Measurements from ENCODE around the gene GAS2.
"Not testable (repeated sequence)": the region's sequence is repeated elsewhere in the genome, so short reads cannot be mapped to it uniquely, and the experiment has no call there.

GAS2 gene

GRCh38 chr11:22666325-22666687, at the start of gene GAS2:
Gene GAS2, plus strand, starts transcription at chr11:22666611. Its CDS starts 8,259 bp downstream, at chr11:22674870.
- no peak for DNase-seq

- DNase-seq: no peak
These were observed 48.5 kb upstream of the GAS2 start for GRCh38 chr11:22617868-22618267.

GRCh38 chr11:22624742-22625447, 41.5 kb upstream of the GAS2 start:
- peak; percentile 56 for DNase-seq

- peak; percentile 95 for DNase-seq
These were observed 40.7 kb upstream of the GAS2 start, which contains the start of gene FANCF for GRCh38 chr11:22625448-22626287. Gene FANCF, minus strand, starts transcription at chr11:22625823. Its CDS starts 13 bp downstream, at chr11:22625810.

- no peak for DNase-seq
These were observed 39.7 kb upstream of the GAS2 start for GRCh38 chr11:22626573-22627239.

GRCh38 chr11:22627421-22627820, 39.0 kb upstream of the GAS2 start:
- no peak for DNase-seq

GRCh38 chr11:22633354-22633902, 33.0 kb upstream of the GAS2 start:
- no peak for DNase-seq

GRCh38 chr11:22634897-22635629, 31.3 kb upstream of the GAS2 start:
- DNase-seq: no peak

GRCh38 chr11:22635689-22636088, 30.7 kb upstream of the GAS2 start:
- DNase-seq: no peak

- no peak for DNase-seq
These were observed 25.5 kb upstream of the GAS2 start for GRCh38 chr11:22640862-22641261.

GRCh38 chr11:22641559-22641958, 24.9 kb upstream of the GAS2 start:
- DNase-seq: no peak

- DNase-seq: not testable (repeated sequence)
These were observed 14.1 kb upstream of the GAS2 start for GRCh38 chr11:22652346-22652745.

- DNase-seq: no peak
These were observed 10.3 kb upstream of the GAS2 start for GRCh38 chr11:22656130-22656529.

GRCh38 chr11:22657101-22657694, 9.2 kb upstream of the GAS2 start:
- DNase-seq: no peak

GRCh38 chr11:22659783-22660182, 6.6 kb upstream of the GAS2 start:
- DNase-seq: no peak

GRCh38 chr11:22666688-22667439, 453 bp downstream of the GAS2 start:
- no peak for DNase-seq

- no peak for DNase-seq
These were observed 1.8 kb downstream of the GAS2 start for GRCh38 chr11:22668005-22668796.

GRCh38 chr11:22669368-22669767, 3.0 kb downstream of the GAS2 start:
- DNase-seq: no peak

GRCh38 chr11:22670830-22671229, 4.4 kb downstream of the GAS2 start:
- DNase-seq: no peak

- DNase-seq: no peak
These were observed 5.3 kb downstream of the GAS2 start for GRCh38 chr11:22671751-22672150.

All from CD4-positive, alpha-beta T cell treated with Interleukin-15 for 1 hour (primary cell).